A549 (cell line): Measurements from ENCODE around the gene ACOT11. TPM values are rescaled to one million over a fixed set of nuclear protein-coding genes. Genes with fewer than 3 reads are reported as not detected.
"Not testable (repeated sequence)": the region's sequence is repeated elsewhere in the genome, so short reads cannot be mapped to it uniquely, and the experiment has no call there.

Source experiments
- ATAC-seq, 2 experiments: fragments of 200-7000 bp in 1 of 2; fragments of >200 bp in 1 of 2; cut with Nextera tagmentation in 1 of 2; cut with Tn5 transposase in 1 of 2; 3 replicates each; pipeline versions ENCODE4 v1.8.0 to v1.9.1; 2018 to 2020; ENCODE audit warnings: mild to moderate bottlenecking in 1 of 2, moderate library complexity in 1 of 2
- CTCF ChIA-PET: fragments of 300-600 bp; sonication (Branson Sonifier 250); formaldehyde crosslinking; extraction: SDS; loops from one replicate; lab custom pipeline; 2021; ENCODE audit warnings: antibody characterized with exemption, inconsistent platforms; lab: Yijun Ruan, JAX
- POLR2A ChIA-PET: fragments of 350-600 bp; formaldehyde crosslinking; extraction: SDS; loops from one replicate; lab custom pipeline; 2021; ENCODE audit warnings: antibody characterized with exemption, inconsistent platforms; lab: Yijun Ruan, JAX
- DNase-seq, 2 experiments: peaks; one replicate each; pipeline versions ENCODE4 v3.0.0 to v3.0.0-alpha.2; 2011 to 2016; ENCODE audit warnings: low read depth in 1 of 2, low spot score in 1 of 2
- FAIRE-seq: peaks from 2 replicates; lab custom pipeline; 2011; peaks lifted over from hg19 to GRCh38; lab: Jason Lieb, UNC
- H3K27ac ChIP-seq, 2 experiments: fragments of >200 bp; sonication (Bioruptor Twin); formaldehyde crosslinking; 3 replicates each; pipeline ENCODE4 v1.5.1; 2016 to 2017
- H3K4me1 ChIP-seq: fragments of >200 bp; sonication (Bioruptor Twin); formaldehyde crosslinking; 3 replicates; pipeline ENCODE4 v1.6.1; 2016
- H3K4me2 ChIP-seq: fragments of >200 bp; sonication (Bioruptor Twin); formaldehyde crosslinking; 3 replicates; pipeline ENCODE4 v1.6.1; 2016
- H3K4me3 ChIP-seq: fragments of >200 bp; sonication (Bioruptor Twin); formaldehyde crosslinking; 3 replicates; pipeline ENCODE4 v1.5.1; 2016
- H3K9me3 ChIP-seq: fragments of >200 bp; sonication (Bioruptor Twin); formaldehyde crosslinking; 3 replicates; pipeline ENCODE4 v1.6.1; 2016
- CBX2 ChIP-seq: fragments of 200-600 bp; sonication (generic); IDR thresholded peaks from 2 replicates; pipeline ENCODE4 v1.6.1; 2016; ENCODE audit warnings: low read depth, mild to moderate bottlenecking, borderline replicate concordance
- CEBPB ChIP-seq, 2 experiments: fragments of >200 bp in 1 of 2; sonication (Bioruptor Twin) in 1 of 2; formaldehyde crosslinking in 1 of 2; IDR thresholded peaks; 2 replicates each; pipeline ENCODE4 v1.6.1; 2012 to 2016
- ELK1 ChIP-seq: fragments of 150-350 bp; IDR thresholded peaks from 2 replicates; pipeline ENCODE4 v1.6.1; 2014; ENCODE audit warnings: low read depth, mild to moderate bottlenecking, low read length
- FOSB ChIP-seq: fragments of 250-450 bp; sonication (Bioruptor Pico); IDR thresholded peaks from 2 replicates; pipeline ENCODE4 v1.5.0; 2020; ENCODE audit warnings: mild to moderate bottlenecking, moderate library complexity
- FOXS1 ChIP-seq: fragments of 250-450 bp; sonication (Bioruptor Pico); IDR thresholded peaks from 2 replicates; pipeline ENCODE4 v1.5.0; 2020; ENCODE audit warnings: mild to moderate bottlenecking, moderate library complexity
- HDAC2 ChIP-seq: fragments of 200-600 bp; sonication (generic); IDR thresholded peaks from 2 replicates; pipeline ENCODE4 v1.6.1; 2016
- HES2 ChIP-seq: fragments of >200 bp; sonication (Bioruptor Twin); formaldehyde crosslinking; IDR thresholded peaks from 2 replicates; pipeline ENCODE4 v1.6.1; 2016
- MAFK ChIP-seq: fragments of 450-650 bp; IDR thresholded peaks from 2 replicates; pipeline ENCODE4 v1.6.1; 2014; ENCODE audit not compliant: partially characterized antibody
- NFE2L2 ChIP-seq: fragments of 150-350 bp; conservative IDR thresholded peaks from 2 replicates; pipeline ENCODE4 v1.6.1; 2014; ENCODE audit warnings: low read length
- PHF8 ChIP-seq: fragments of 200-600 bp; sonication (generic); IDR thresholded peaks from 2 replicates; pipeline ENCODE4 v1.6.1; 2016; ENCODE audit warnings: low read depth, mild to moderate bottlenecking, antibody characterized with exemption, moderate library complexity, borderline replicate concordance
- POLR2A ChIP-seq: IDR thresholded peaks from 2 replicates; pipeline ENCODE4 v1.6.1; 2012; ENCODE audit warnings: mild to moderate bottlenecking, low read length
- RARB ChIP-seq: fragments of 250-450 bp; sonication (Bioruptor Pico); IDR thresholded peaks from 2 replicates; pipeline ENCODE4 v1.8.0; 2021; ENCODE audit warnings: mild to moderate bottlenecking, moderate library complexity
- REST ChIP-seq: fragments of 200-600 bp; sonication (generic); IDR thresholded peaks from 2 replicates; pipeline ENCODE4 v1.6.1; 2016; ENCODE audit warnings: antibody characterized with exemption, mild to moderate bottlenecking, moderate library complexity
- RFX5 ChIP-seq: fragments of 450-650 bp; IDR thresholded peaks from 2 replicates; pipeline ENCODE4 v1.7.1; 2014; ENCODE audit warnings: antibody characterized with exemption, mild to moderate bottlenecking, moderate library complexity
- RNF2 ChIP-seq: fragments of 200-600 bp; sonication (generic); IDR thresholded peaks from 2 replicates; pipeline ENCODE4 v1.6.1; 2016; ENCODE audit warnings: low read depth, mild to moderate bottlenecking, antibody characterized with exemption, moderate library complexity, borderline replicate concordance
- SMC3 ChIP-seq: fragments of >200 bp; sonication (Bioruptor Twin); formaldehyde crosslinking; IDR thresholded peaks from 3 replicates; pipeline ENCODE4 v1.6.1; 2018; ENCODE audit warnings: inconsistent platforms
- TP53 ChIP-seq: fragments of 250-450 bp; sonication (Bioruptor Pico); IDR thresholded peaks from 2 replicates; pipeline ENCODE4 v1.5.0; 2021; ENCODE audit warnings: mild to moderate bottlenecking, moderate library complexity
- ZC3H11A ChIP-seq: fragments of 450-650 bp; IDR thresholded peaks from 2 replicates; pipeline ENCODE4 v1.6.1; 2014; ENCODE audit warnings: antibody characterized with exemption, mild to moderate bottlenecking
- ZSCAN20 ChIP-seq: fragments of 250-450 bp; sonication (Bioruptor Pico); IDR thresholded peaks from 2 replicates; pipeline ENCODE4 v1.8.0; 2022; ENCODE audit warnings: mild to moderate bottlenecking, moderate library complexity
- WGBS: methylation state at CpG from one replicate; pipeline ENCODE4 v1.1.6; 2017; ENCODE audit errors: missing lambda C conversion rate; 5-methylcytosine and 5-hydroxymethylcytosine counted together
- polyA plus RNA-seq, 4 experiments: library from polyadenylated mRNA; depleted of rRNA in 3 of 4; stranded (reverse); fragments of >200 nt; fragmentation: RNase III in 1 of 4; extraction: RNeasy Plus Mini Kit Qiagen cat#74134 plus additional on column Dnase treatment in 1 of 4; gene quantifications; 2 replicates in 3 of 4; 3 replicates in 1 of 4; pipeline ENCODE4 v1.2.3, GENCODE V29; 2011 to 2017

ACOT11 gene
- polyA plus RNA-seq, 2 of the 4 experiments (the other 2 are of a cell fraction): 1.7 TPM

GRCh38 chr1:54520631-54521321, 27.3 kb upstream of the ACOT11 start (continued):
- TF ChIP-seq CBX2 (no peak), FOSB (CRISPR knock-in tag) (no peak)

- WGBS: 47% methylated on average over 3 of the region's 3 CpGs
- H3K4me3 ChIP-seq, FAIRE-seq, ATAC-seq, DNase-seq, H3K9me3 ChIP-seq, POLR2A ChIA-PET, H3K27ac ChIP-seq, H3K4me1 ChIP-seq, CTCF ChIA-PET, H3K4me2 ChIP-seq: not testable (repeated sequence)
Measured at GRCh38 chr1:54526565-54526964, 21.5 kb upstream of the ACOT11 start.

GRCh38 chr1:54528613-54529012, 19.4 kb upstream of the ACOT11 start:
- 23% methylated on average over 1 of the region's 1 CpG for WGBS
- Histone ChIP-seq H3K4me1 (no peaks in the 10 kb centered on the region), H3K27ac (no peak overlapping the region), H3K4me2 (no peak overlapping the region), H3K9me3 (no peaks in the 10 kb centered on the region), H3K4me3 (no peak overlapping the region)
- DNase-seq (no peak), FAIRE-seq (no peak), ATAC-seq (no peak)
- POLR2A ChIA-PET: no interaction called here
- CTCF ChIA-PET: no interaction called here
- TF ChIP-seq CBX2: no peak
- no peak for TF ChIP-seq ELK1
- TF ChIP-seq REST: no peak
- no peak for TF ChIP-seq SMC3
- TF ChIP-seq ZSCAN20 (CRISPR knock-in tag): no peak
- no peak for TF ChIP-seq RFX5
- TF ChIP-seq CEBPB (IDR thresholded peaks at IDR 0.05): no peak
- TF ChIP-seq TP53 (CRISPR knock-in tag): no peak
- no peak for TF ChIP-seq MAFK
- no peak for TF ChIP-seq HES2
- no peak for TF ChIP-seq HDAC2
- no peak for TF ChIP-seq RNF2
- no peak for TF ChIP-seq FOXS1 (CRISPR knock-in tag)
- TF ChIP-seq RARB: no peak
- no peak for TF ChIP-seq PHF8
- no peak for TF ChIP-seq NFE2L2
- TF ChIP-seq ZC3H11A: no peak
- TF ChIP-seq POLR2A: no peak
